ENCODE measurements around the gene INS. TPM values are rescaled to one million over a fixed set of nuclear protein-coding genes. Genes with fewer than 3 reads are reported as not detected.

INS gene
- total and polyA plus RNA-seq, 2 of the 4 experiments (the other 2 are of a cell fraction): not detected

- CTCF ChIA-PET: no interaction called here
- DNase-seq (no peak), ATAC-seq (ENCODE audit: low read depth) (no peak)
- H3K23ac ChIP-seq (ENCODE audit: low read depth, low read length): no peak overlapping the region
- POLR2A ChIA-PET (ENCODE audit: unreplicated experiment): no interaction called here
- H3K9ac ChIP-seq (ENCODE audit: low read depth, low read length): no peak overlapping the region
- TF ChIP-seq NFE2L2 (IDR thresholded peaks at IDR 0.05; ENCODE audit: low read depth, low read length) (no peak), MAFK (IDR thresholded peaks at IDR 0.05; ENCODE audit: low read depth, low read length) (no peak), RCOR1 (IDR thresholded peaks at IDR 0.05; ENCODE audit: insufficient replicate concordance, low read length) (no peak), FOS (IDR thresholded peaks at IDR 0.05; ENCODE audit: low read depth, low read length) (no peak), RAD21 (IDR thresholded peaks at IDR 0.05; ENCODE audit: low read length) (no peak), CTCF (conservative IDR thresholded peaks at IDR 0.05; ENCODE audit: low read depth, low read length) (no peak), RFX5 (IDR thresholded peaks at IDR 0.05; ENCODE audit: low read depth, low read length) (no peak), BHLHE40 (IDR thresholded peaks at IDR 0.05; ENCODE audit: low read depth, low read length) (no peak), SMC3 (IDR thresholded peaks at IDR 0.05; ENCODE audit: low read depth, low read length) (no peak), CEBPB (IDR thresholded peaks at IDR 0.05; ENCODE audit: low read depth, low read length) (no peak), POLR2A (IDR thresholded peaks at IDR 0.05; ENCODE audit: low read depth, low read length) (no peak), MAZ (IDR thresholded peaks at IDR 0.05; ENCODE audit: borderline replicate concordance, low read depth, low read length) (no peak)
- TF ChIP-seq, protein P1, sequence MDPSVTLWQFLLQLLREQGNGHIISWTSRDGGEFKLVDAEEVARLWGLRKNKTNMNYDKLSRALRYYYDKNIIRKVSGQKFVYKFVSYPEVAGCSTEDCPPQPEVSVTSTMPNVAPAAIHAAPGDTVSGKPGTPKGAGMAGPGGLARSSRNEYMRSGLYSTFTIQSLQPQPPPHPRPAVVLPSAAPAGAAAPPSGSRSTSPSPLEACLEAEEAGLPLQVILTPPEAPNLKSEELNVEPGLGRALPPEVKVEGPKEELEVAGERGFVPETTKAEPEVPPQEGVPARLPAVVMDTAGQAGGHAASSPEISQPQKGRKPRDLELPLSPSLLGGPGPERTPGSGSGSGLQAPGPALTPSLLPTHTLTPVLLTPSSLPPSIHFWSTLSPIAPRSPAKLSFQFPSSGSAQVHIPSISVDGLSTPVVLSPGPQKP (IDR thresholded peaks at IDR 0.05; ENCODE audit: borderline replicate concordance, low read depth, low read length): no peak
- TF ChIP-seq, protein P2, sequence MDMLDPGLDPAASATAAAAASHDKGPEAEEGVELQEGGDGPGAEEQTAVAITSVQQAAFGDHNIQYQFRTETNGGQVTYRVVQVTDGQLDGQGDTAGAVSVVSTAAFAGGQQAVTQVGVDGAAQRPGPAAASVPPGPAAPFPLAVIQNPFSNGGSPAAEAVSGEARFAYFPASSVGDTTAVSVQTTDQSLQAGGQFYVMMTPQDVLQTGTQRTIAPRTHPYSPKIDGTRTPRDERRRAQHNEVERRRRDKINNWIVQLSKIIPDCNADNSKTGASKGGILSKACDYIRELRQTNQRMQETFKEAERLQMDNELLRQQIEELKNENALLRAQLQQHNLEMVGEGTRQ (IDR thresholded peaks at IDR 0.05; ENCODE audit: low read depth, low read length): no peak
- H4K20me1 ChIP-seq (ENCODE audit: insufficient read depth, low read length): no peaks in the 10 kb centered on the region
- no peak overlapping the region for H4K8ac ChIP-seq (ENCODE audit: low read depth in 2 of 2, low read length in 2 of 2)
- no peak overlapping the region for H4K5ac ChIP-seq (ENCODE audit: low read depth, low read length)
- peaks cover 2% of the 10 kb centered on the region for H3K4me1 ChIP-seq (ENCODE audit: control insufficient read depth, insufficient read depth, low read length)
- no peak overlapping the region for H2AK5ac ChIP-seq (ENCODE audit: low read depth, low read length)
- H2BK5ac ChIP-seq (ENCODE audit: low read depth, low read length, poor library complexity, severe bottlenecking): no peak overlapping the region
- no peaks in the 10 kb centered on the region for H3K9me1 ChIP-seq (ENCODE audit: insufficient read depth, low read length)
- no peak overlapping the region for H2BK20ac ChIP-seq (ENCODE audit: low read depth, low read length)
- BruUV-seq (replicated peaks): no TSS peak
- intact Hi-C loops (cut with micrococcal nuclease) (no loop called here), dilution Hi-C loops (cut with HindIII; ENCODE audit: low sequenced_read_pairs, unreplicated experiment) (no loop called here), in situ Hi-C loops (cut with MboI; ENCODE audit: low sequenced_read_pairs) (no loop called here)
- 40% methylated on average over 1 of the region's 1 CpG; no CpG with 5 or more reads in 1 of the 2 experiments for WGBS, 2 experiments (ENCODE audit: extremely low coverage in 2 of 2, insufficient read length in 1 of 2)
- H3K79me1 ChIP-seq (ENCODE audit: low read depth in 1 of 2, low read length in 2 of 2): no peaks in the 10 kb centered on the region
- H3K4me3 ChIP-seq (ENCODE audit: insufficient read depth, low read depth, low read length): no peak overlapping the region
- no peak overlapping the region for H3K18ac ChIP-seq (ENCODE audit: low read depth, low read length)
- H3K14ac ChIP-seq (replicated peaks; ENCODE audit: low read depth, low read length): no peak overlapping the region
- H3K4me2 ChIP-seq (ENCODE audit: low read depth, low read length): no peak overlapping the region
- no peak overlapping the region for H2BK15ac ChIP-seq (ENCODE audit: low read depth, low read length)
- no peak overlapping the region for H4K91ac ChIP-seq (ENCODE audit: insufficient read depth, low read depth, low read length)
- H3K36me3 ChIP-seq (ENCODE audit: control insufficient read depth, insufficient read depth, low read length): no peaks in the 10 kb centered on the region
- H2BK120ac ChIP-seq (ENCODE audit: low read depth, low read length): no peak overlapping the region
- H3K4ac ChIP-seq (ENCODE audit: low read depth, low read length): no peak overlapping the region
- H3K56ac ChIP-seq (ENCODE audit: extremely low read depth, insufficient read depth, low read length): no peak overlapping the region
- H3K27ac ChIP-seq (ENCODE audit: insufficient read depth, low read length): no peak overlapping the region
- H3K9me3 ChIP-seq (ENCODE audit: control insufficient read depth, insufficient read depth, low read length): peaks cover 14% of the 10 kb centered on the region
- no peak overlapping the region for H2AK9ac ChIP-seq (replicated peaks; ENCODE audit: low read depth, low read length, poor library complexity)
- H3K27me3 ChIP-seq (ENCODE audit: control insufficient read depth, insufficient read depth, low read length): peaks cover 22% of the 10 kb centered on the region
- no peak overlapping the region for H2AFZ ChIP-seq (replicated peaks; ENCODE audit: low read length, poor library complexity)
Measured at GRCh38 chr11:2116680-2117079, 44.3 kb downstream of the INS start.

Measured in IMR-90 (cell line).